Stimulated activated CD4-positive, alpha-beta T cell treated with anti-CD3 and anti-CD28 coated beads, Interleukin-12 subunit alpha, Interleukin-12 subunit beta, amount 100 ng/mL, for 48 hours (primary cell): Measurements from ENCODE around the gene ADAMTS8.
A peak's percentile ranks its signal among the peaks of the same experiment; 100 is the strongest.

Source experiments
- DNase-seq, 3 donors: peaks; one replicate each; pipeline ENCODE4 v3.0.0-alpha.2; 2020; ENCODE audit warnings: low read depth in 2 of 3, low spot score in 1 of 3

ADAMTS8 gene

DNA sequence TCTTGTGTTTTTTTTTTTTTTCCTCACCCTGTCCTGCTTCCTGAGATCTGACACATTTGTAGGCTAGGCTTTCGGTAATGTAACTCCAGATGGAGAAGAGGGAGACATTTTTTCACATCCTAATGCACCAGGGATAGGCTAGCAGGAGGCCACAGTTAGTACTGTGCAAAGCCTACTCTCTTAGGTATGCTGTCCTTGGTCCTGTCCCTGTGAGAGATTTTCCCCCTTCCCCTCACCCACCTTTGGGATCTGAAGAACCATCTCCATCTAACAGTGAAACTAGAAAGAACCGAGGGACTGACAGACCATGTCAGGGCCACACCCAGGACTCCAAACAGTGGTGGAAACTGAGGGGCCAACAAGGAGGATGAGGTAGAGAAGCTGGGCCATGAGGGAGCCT lies 29.2 kb downstream of the ADAMTS8 start:
- no peak for DNase-seq

DNA sequence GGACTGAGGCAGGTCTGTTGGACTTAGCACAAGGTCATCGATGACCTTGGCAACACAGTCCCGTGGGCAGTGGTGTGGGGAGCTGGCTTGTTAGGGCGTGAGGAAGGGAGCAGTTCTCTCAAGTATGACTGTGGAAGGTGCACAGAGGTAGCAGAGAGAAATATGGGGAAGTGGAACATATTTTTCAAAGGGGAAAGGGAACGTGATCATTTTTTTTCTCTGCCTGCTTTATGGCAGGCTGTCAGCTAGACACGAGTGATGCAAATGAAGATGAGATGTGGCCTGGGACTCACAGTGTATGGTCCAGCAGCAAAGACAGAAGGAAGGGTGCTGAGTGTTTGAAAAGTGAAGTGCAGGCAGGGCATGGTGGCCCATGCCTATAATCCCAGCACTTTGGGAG lies 30.6 kb downstream of the ADAMTS8 start:
- no peak for DNase-seq

DNA sequence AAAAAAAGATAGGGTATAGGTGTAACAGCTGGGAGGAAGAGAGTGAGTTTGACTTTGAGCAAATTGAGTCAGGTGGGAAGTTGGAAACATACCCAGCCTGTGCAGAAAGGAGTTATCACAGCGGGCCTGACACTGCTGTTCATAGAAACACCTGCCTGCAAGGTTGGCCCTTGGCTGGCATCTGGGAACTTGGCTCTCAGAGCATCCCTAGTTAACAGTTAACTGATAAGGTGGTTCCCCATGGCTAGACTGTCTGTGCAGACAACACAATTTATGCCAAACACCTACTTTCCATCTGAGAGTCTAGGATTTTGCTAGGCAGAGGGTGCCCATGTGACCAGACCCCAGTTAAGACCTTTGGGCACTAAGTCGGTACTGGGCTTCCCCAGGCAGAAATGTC lies 31.4 kb downstream of the ADAMTS8 start:
- no peak for DNase-seq

GRCh38 chr11:130394615-130395014 lies 33.8 kb downstream of the ADAMTS8 start:
- DNase-seq: no peak

- no peak for DNase-seq
These were observed 36.7 kb downstream of the ADAMTS8 start for GRCh38 chr11:130391711-130392110.

GRCh38 chr11:130390071-130390758 lies 38.2 kb downstream of the ADAMTS8 start:
- DNase-seq: no peak

- DNase-seq: no peak
These were observed 39.0 kb downstream of the ADAMTS8 start for GRCh38 chr11:130389335-130389935.

- peak in 1 of 3 donors; percentile 1 for DNase-seq
These were observed 39.7 kb downstream of the ADAMTS8 start for GRCh38 chr11:130388607-130389205.

DNA sequence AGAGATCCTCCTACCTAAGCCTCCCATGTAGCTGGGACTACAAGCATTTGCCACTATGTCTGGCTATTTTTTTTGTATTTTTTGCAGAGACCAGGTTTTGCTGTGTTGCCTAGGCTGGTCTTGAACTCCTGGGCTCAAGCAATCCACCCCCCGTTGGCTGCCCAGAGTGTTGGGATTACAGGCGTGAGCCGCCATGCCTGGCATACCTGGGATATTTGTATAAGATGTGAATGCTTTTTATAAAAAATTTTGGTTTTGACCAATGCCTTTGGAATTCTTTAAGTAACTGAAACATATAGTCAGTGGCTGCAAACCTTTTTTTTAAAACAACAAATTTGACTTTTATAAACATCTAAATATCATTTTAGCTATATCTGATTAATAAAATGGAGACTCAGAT lies 42.4 kb downstream of the ADAMTS8 start:
- DNase-seq: no peak

- DNase-seq: no peak
These were observed 44.8 kb downstream of the ADAMTS8 start for GRCh38 chr11:130383344-130384211.

- no peak for DNase-seq
These were observed 47.1 kb downstream of the ADAMTS8 start for GRCh38 chr11:130381317-130381716.

DNA sequence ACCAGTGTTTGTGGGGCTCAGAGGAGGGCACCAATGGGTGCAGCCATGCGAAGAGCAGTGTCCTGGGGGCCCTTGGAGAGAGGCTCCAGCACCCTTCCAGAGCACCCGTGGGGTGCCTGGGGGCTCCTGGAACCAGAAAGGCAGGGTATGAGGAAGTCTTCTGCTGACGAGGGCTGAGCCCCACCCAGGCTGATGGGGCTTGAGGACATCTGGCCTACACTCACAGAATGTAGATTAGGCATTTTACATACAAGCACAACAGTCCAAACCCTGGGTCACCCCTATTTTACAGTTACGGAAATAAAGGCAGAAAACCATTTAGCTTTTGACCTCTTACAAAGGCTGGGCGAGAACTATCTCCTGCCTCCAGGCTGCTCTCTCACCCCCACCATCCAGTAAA lies 47.6 kb downstream of the ADAMTS8 start:
- DNase-seq: no peak

DNA sequence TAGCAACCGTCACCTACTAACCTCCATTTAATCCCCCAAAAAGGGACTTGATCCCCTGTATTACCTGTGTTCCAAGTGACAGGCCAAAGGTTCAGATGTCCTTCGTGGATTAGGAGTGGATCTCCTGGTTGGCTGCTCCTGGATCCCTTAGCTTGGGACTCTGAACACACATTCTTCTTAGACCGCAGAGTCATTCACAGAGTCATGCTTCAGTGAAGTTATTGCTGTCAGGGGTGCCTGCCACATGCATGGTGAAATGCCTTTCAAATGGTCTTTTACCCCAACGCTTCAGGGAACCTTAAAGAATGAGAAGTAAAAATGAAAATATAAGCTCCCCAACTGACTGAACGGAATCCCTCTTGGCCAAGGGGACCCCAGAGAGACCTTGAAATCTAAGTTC lies 49.1 kb downstream of the ADAMTS8 start:
- no peak for DNase-seq

DNA sequence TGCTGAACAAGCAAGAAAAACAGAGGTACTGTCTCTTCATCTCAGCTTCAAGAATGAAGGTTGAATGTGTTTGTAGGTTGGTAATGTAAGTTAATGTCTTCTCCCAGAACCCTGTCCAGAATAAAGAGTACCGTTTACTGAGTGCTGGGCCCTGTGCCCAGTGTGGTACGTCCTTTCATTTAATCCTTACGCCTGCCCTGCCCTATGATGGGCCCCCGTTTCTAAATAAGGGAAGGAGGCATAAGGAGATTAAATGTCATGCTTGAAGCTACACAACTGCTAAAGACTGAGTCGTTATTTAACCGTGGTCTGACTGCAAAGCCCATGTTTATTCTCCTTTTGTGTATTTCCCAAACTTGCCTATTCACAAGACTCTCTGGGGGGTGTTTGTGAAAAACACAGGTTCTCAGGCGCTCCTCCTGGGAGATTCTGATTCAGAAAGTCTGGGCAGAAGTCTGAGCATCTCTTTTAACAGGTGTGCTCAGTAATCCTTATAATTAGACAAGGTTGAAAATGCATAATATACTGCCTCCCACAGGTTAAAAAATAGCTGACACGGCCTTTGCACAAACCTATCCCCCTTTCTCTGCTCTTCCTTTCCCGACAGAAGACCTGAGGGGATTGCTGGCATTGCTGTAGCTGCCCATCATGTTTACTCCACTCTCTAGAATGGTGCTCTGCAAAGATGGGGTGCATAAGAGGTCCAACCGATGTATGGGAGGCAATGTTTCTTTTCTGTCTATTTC lies 57.4 kb downstream of the ADAMTS8 start:
- no peak for DNase-seq

DNA sequence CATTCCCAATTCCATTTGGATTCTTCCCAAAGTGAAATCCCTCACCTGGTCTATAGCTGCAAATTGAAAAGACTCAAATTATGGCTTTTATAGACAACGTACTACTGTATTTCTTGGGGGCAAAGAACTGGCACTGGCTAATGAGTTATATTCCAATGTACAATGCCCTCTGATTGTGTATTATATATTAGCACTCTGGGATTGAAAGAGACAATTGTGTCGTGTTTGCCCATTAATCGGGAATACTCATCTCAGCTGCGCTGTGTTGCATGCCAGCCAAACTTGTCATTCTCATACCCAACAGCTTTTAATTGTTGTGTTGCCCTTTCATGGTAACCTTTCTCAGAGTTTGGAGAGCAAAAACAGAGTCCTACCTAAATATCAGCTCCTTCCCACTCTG lies 58.7 kb downstream of the ADAMTS8 start:
- DNase-seq: no peak

DNA sequence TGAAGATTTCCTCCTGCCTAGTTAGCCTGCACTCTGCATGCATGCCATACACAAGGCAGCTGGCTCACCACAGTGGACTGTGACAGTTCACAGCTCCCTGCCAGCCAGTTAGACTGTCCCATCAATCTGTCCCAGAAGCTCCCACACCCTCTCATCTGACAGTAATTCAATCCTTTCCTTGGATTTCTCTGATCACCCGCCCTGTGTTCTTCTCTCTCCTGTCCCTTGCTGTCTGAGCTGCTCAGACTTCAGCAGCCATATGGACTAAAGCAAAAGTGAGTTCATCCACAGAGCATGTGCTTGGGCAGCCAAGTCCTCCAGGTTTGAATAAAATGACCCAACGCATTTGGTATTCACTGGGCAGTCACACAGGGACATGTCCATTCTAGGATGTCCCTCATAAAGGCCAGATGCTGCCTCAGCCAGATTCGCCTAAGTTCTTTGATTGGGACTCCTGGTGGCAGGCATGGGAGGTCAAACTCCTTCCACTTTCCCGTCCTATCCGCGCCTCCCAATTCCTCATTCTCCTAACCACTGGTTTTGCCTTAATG lies 59.2 kb downstream of the ADAMTS8 start:
- DNase-seq: no peak

DNA sequence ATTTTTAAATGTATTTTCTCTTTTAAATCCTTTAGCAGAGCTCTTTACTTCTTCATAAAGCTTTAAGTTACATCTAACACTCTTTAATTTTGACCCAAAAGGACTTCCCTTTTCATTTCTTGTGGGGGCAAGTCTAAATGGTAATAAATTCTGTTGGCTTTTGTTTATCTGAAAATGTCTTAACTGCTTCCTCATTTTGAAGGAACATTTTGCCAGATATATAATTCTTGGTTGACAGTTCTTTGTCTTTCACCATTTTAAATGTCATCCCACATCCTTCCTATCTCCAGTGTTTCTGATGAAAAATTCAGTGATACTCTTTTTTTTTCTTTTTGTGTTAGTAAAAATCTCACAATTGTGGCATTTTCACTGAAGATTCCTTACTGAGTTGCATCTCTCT lies 69.0 kb downstream of the ADAMTS8 start:
- DNase-seq: no peak

DNA sequence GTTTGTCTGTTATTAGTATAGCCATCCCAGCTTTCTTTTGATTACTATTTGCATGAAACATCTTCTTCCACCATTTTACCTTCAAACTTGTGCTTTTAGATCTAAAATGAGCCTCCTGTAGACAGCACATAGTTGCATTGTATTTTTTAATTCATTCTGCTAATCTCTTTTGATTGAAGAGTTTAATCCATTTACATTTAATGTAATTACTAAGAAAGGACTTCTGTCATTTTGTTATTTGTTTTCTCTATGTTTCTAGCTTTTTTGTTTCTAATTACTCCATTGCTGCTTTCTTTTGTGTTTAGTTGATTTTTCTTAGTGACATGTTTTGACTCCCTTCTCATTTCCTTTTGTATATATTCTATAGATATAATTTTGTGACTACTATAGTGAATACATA lies 70.0 kb downstream of the ADAMTS8 start:
- DNase-seq: no peak
